Spinal cord (tissue), 10 donors: Measurements from ENCODE around the gene SYS1. TPM values are rescaled to one million over a fixed set of nuclear protein-coding genes. Genes with fewer than 3 reads are reported as not detected.

Experiments
- DNase-seq, 6 donors: peaks; one replicate each; pipeline versions ENCODE4 v3.0.0 to v3.0.0-alpha.2; 2013 to 2015; ENCODE audit warnings: low spot score in 6 of 6, low read depth in 4 of 6
- H3K27ac ChIP-seq: one replicate; pipeline ENCODE4 v1.5.1; 2013; ENCODE audit warnings: low read depth, low read length, control low read depth
- H3K27me3 ChIP-seq: one replicate; pipeline ENCODE4 v1.6.1; 2013; ENCODE audit warnings: low read length; ENCODE audit not compliant: control insufficient read depth, insufficient read depth
- H3K36me3 ChIP-seq: one replicate; pipeline ENCODE4 v1.6.1; 2013; ENCODE audit warnings: low read length; ENCODE audit not compliant: control insufficient read depth, insufficient read depth
- H3K4me1 ChIP-seq: one replicate; pipeline ENCODE4 v1.6.1; 2013; ENCODE audit warnings: low read length; ENCODE audit not compliant: control insufficient read depth, insufficient read depth
- H3K4me3 ChIP-seq: one replicate; pipeline ENCODE4 v1.5.1; 2013; ENCODE audit warnings: low read depth, low read length, control low read depth
- H3K9me3 ChIP-seq: one replicate; pipeline ENCODE4 v1.6.1; 2013; ENCODE audit warnings: low read length; ENCODE audit not compliant: control insufficient read depth, insufficient read depth
- WGBS: methylation state at CpG from one replicate; pipeline ENCODE4 v1.1.5; 2013; ENCODE audit warnings: missing lambda C conversion rate; ENCODE audit not compliant: insufficient coverage; 5-methylcytosine and 5-hydroxymethylcytosine counted together
- polyA plus RNA-seq, 2 donors: library from polyadenylated mRNA; unstranded; fragments of 120-200 nt; gene quantifications; one replicate each; pipeline ENCODE4 v1.2.1, GENCODE V29; 2013; ENCODE audit not compliant: insufficient read length in 2 of 2
- total RNA-seq, 2 donors: library from RNA; depleted of rRNA in 1 of 2; stranded (reverse); fragments of 120-200 nt in 1 of 2; fragments of >200 nt in 1 of 2; gene quantifications; one replicate each; pipeline versions ENCODE4 v1.2.3 to v1.2.4, GENCODE V29; 2013 to 2014
- donor health status: healthy.

The SYS1 gene
- total and polyA plus RNA-seq, 4 donors, result 19.1 to 32.8 (median 27.6) TPM

DNA sequence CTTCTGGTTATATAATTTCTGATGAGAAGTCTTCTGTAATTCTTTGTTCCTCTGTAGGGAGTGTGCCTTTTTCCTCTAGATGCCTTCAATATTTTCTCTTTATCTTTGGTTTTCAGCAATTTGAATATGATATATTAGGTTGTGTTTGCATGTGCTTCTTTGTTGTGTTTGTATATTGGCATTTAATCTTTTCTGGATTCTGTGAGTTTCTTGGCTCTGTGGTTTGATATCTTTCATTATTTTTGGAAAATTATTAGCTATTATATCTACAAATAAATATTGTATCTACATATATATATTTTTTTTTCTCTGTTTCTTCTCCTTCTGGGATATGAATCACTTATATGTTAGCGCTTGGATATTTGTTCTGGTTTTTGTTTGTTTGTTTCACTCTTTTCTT, 36.1 kb downstream of the SYS1 start:
- DNase-seq, result no peak
- no peaks in the 10 kb centered on the region for H3K27me3 ChIP-seq
- H3K27ac ChIP-seq, result no peak overlapping the region
- H3K36me3 ChIP-seq, result peaks cover 8% of the 10 kb centered on the region
- no peak overlapping the region for H3K4me3 ChIP-seq
- no CpG with 5 or more reads among the region's 1 CpG for WGBS
- H3K4me1 ChIP-seq, result no peaks in the 10 kb centered on the region
- H3K9me3 ChIP-seq, result peaks cover 14% of the 10 kb centered on the region

DNA sequence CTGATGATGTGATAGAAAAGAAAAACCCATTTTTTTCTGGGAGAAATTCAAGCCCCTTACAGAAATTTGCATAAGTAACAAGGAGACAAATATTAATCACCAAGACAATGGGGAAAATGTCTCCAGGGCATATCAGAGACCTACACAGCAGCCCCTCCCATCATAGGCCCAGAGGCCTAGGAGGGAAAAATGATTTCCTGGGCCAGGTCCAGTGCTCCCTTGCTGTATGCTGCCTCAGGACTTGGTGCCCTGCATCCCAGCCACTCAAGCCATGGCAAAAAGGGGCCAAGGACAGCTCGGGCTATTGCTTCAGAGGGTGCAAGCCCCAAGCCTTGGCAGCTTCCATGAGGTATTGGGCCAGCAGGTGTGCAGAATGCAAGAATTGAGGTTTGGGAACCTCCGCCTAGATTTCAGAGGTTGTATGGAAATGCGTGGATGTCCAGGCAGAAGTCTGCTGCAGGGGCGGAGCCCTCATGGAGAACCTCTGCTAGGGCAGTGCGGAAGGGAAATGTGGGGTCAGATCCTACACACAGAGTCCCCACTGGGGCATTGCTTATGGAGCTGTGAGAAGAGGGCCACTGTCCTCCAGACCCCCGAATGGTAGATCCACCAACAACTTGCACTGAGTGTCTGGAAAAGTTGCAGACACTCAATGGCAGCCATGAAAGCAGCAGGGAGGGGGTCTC, 37.5 kb downstream of the SYS1 start:
- Histone ChIP-seq H3K36me3 (no peaks in the 10 kb centered on the region), H3K27me3 (no peaks in the 10 kb centered on the region), H3K4me1 (peaks cover 4% of the 10 kb centered on the region), H3K27ac (no peak overlapping the region), H3K4me3 (no peak overlapping the region), H3K9me3 (peaks cover 14% of the 10 kb centered on the region)
- DNase-seq, result no peak
- 98% methylated on average over 6 of the region's 6 CpGs for WGBS

DNA sequence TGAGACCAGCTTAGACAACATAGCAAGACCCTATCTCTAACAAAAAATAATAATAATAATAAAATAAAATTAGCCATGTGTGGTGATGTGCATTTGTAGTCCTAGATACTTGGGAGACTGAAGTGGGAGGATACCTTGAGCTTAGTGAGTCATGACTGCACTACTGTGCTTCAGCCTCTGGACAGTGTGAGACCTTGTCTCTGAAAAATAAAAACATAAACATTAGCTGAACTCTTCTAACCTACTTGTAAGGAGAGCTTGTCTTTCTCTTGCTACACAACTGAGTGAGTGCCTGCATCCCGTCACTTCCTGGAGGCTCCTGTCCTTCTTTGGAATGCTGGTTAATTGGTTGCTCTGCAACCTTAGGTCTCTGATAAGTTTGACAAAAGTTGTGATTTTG, 40.0 kb downstream of the SYS1 start:
- no peaks in the 10 kb centered on the region for H3K27me3 ChIP-seq
- WGBS, result no CpG with 5 or more reads among the region's 1 CpG
- H3K36me3 ChIP-seq, result no peaks in the 10 kb centered on the region
- H3K4me3 ChIP-seq, result no peak overlapping the region
- H3K4me1 ChIP-seq, result peaks cover 24% of the 10 kb centered on the region
- no peak for DNase-seq
- peaks cover 14% of the 10 kb centered on the region for H3K9me3 ChIP-seq
- H3K27ac ChIP-seq, result no peak overlapping the region

DNA sequence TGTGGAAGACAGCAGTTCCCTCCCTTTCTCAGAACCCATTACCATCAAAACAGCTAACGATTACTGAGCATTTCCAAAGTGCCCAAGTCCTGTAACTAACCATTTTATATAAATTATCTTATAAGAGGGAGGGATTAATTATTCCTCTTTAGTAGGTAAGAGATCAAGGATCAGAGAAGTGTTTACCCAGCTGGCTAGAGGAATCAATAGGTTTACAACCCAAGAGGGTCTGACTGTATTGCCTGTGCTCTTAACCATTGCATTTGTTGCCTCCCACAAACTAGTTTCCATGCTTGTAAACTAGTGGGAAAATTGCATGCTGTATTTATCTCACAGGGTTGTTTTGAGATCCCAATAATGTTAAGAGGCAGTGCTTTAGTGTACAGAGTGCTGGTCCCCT, 41.5 kb downstream of the SYS1 start:
- Histone ChIP-seq H3K4me1 (peaks cover 30% of the 10 kb centered on the region), H3K36me3 (peaks cover 5% of the 10 kb centered on the region), H3K27me3 (no peaks in the 10 kb centered on the region), H3K27ac (no peak overlapping the region), H3K4me3 (no peak overlapping the region), H3K9me3 (peaks cover 14% of the 10 kb centered on the region)
- no CpG with 5 or more reads among the region's 1 CpG for WGBS
- DNase-seq, result no peak

DNA sequence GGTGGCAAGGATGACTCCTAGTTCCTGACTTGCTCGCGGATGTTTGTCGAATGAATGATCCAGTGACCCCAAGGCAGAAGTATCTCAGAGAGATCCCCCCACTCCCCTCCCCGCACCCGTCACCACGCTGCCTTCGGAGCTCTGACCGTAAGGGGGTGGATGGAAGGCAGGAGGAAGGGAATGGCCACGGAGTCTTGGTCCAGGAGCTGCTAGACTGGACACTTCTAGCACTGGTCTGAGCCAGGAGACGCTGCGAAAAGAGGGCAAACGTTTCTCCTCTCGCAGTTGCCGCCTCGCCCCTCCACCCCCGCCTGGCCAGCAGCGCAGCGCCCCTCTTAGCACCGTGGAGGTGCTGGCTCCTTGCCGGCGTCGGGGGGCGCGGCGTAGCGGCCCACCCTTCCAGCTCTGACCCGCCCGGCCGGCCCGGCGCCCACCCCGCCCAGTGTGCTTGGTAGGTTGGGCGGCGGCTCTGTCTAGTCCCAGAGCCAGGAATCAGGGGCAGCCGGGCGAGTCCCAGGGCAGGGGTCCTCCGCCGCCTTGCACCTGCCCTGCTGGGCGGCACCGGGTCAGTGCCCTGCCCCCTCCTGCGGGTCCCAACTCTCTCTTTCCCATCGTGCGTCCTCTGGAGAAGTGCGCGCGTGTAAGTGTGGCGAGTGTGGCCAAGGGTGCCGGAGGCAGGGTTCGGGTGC, 42.8 kb downstream of the SYS1 start:
- DNase-seq, result peak in 2 of 6 donors; percentile 9 to 32
- Histone ChIP-seq H3K4me1 (peaks cover 30% of the 10 kb centered on the region), H3K4me3 (peak overlapping the region; percentile 50), H3K27me3 (no peaks in the 10 kb centered on the region), H3K27ac (no peak overlapping the region), H3K9me3 (peaks cover 5% of the 10 kb centered on the region), H3K36me3 (peaks cover 15% of the 10 kb centered on the region)
- under 1% methylated on average over 43 of the region's 49 CpGs for WGBS

DNA sequence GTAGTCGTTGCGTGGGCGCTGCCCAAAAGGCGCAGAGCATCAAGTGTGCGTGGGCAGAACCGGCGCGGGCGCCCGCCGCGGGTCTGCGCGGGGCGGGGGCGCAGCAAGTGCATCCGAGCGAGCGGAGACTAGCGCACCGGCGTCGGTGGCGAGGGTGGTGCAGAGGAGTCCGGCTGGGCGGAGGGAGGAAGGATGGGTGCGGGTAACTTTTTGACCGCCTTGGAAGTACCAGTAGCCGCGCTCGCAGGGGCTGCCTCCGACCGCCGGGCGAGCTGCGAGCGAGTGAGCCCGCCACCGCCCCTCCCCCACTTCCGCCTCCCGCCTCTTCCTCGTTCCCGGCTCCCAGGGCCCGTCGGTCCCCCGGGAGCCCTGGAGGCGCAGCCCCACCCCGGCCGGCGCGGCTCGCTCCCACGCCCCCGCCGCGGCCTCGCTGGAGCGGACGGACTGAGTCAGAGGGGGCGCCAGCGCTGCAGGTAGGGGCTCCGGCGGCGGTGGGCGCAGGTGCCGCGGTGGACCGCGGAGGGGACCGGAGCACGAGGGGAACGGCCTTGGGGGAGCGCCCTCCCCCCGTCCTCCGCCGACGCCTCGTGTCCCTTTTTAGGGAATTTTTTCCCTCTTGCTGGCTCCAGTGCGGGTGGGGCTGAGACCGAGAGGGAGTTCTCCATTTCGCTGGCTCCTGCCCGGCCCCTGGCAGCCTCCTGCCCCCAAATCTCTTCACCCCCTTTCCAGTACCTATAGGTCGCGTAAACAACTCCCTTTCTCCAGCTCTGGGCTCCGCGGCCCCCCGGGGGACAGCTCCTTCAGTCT, 43.5 kb downstream of the SYS1 start:
- peaks cover 21% of the 10 kb centered on the region for H3K36me3 ChIP-seq
- DNase-seq, result peak in 2 of 6 donors; percentile 67 to 71
- no peaks in the 10 kb centered on the region for H3K9me3 ChIP-seq
- H3K4me1 ChIP-seq, result peaks cover 30% of the 10 kb centered on the region
- H3K27me3 ChIP-seq, result no peaks in the 10 kb centered on the region
- peak overlapping the region; percentile 36 for H3K27ac ChIP-seq
- WGBS, result under 1% methylated on average over 79 of the region's 87 CpGs
- H3K4me3 ChIP-seq, result peak overlapping the region; percentile 68

DNA sequence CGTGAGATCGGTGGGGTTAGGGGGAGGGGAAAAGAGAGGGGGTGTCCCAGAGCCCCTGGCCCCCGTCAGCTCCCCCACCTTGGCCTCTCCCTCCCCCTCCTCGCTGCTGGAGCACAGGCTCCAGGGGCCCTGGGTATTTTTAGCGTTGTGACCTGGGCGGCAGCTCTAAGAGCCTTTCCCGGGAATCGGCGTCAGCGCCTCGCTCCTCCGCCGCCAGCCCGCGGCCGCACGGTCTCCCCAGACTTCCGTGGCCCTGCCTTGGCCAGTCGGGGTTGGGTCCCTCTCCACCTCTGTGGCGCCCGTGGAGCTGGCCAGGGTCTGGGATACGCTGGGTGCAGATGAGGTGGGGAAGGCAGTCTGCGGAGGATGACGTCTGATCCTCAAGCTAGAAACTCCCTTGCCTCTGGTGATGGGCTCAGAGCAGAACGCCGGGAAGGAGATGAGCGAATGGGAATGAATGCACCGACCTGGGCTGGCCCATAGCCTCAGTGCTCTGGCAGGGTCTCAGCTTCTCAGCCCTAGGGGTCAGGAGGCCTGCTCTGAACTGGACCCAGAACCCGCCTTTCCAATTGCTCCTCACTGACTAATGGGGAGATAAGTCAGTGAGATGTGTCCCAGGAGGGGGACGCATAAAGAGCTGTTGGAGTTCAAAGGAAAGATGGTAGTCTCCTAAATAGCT, 44.2 kb downstream of the SYS1 start:
- H3K4me1 ChIP-seq, result peaks cover 30% of the 10 kb centered on the region
- H3K27me3 ChIP-seq, result no peaks in the 10 kb centered on the region
- peak overlapping the region; percentile 68 for H3K4me3 ChIP-seq
- peak overlapping the region; percentile 36 for H3K27ac ChIP-seq
- DNase-seq, result peak in 2 of 6 donors; percentile 61 to 67
- 5% methylated on average over 25 of the region's 30 CpGs for WGBS
- peaks cover 23% of the 10 kb centered on the region for H3K36me3 ChIP-seq
- no peaks in the 10 kb centered on the region for H3K9me3 ChIP-seq

DNA sequence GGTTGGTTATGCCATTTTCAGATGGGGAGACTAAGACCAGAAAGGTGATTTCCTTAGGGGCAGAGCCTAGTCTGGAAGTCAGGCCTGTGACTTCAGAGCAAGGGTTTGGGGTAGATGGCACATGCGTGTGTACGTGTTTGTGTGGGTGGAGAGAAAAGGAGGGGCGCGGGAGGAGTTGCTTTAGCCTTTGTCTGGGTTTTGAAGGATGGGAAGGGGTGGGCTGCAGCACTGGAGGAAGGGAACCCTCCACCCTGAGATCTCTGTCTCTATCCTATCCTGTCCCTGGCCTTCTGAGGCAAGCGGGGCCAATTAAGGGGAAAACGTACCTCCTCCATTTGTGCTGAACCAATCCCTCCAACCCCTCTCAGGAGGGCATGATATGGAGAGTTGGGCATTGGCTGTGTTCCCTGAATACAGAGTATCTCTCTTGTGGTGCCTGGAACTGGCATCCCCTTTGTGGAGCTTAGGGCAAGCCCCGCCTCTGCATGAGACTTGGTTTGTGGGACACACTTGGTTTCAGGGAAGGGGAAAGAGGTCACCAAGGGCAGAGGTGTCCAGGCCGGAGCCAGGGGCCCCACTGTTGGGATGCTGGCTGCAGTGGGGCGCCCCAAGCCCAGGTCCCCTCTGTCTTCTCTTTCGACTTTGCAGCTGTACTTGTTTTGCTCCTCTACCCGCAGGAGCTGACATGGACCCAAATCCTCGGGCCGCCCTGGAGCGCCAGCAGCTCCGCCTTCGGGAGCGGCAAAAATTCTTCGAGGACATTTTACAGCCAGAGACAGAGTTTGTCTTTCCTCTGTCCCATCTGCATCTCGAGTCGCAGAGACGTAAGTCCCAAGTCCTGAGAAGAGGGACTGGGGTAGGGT, 45.1 kb downstream of the SYS1 start, which contains the start of gene DBNDD2:
DBNDD2 (plus strand) TSS at position 507 of the 863 bp plus-strand sequence; CDS start at position 686, 179 bp downstream.
- peaks cover 30% of the 10 kb centered on the region for H3K4me1 ChIP-seq
- peak within 1 kb of the TSS; percentile 36 for H3K27ac ChIP-seq
- peak within 1 kb of the TSS; percentile 68 for H3K4me3 ChIP-seq
- H3K9me3 ChIP-seq, result no peaks in the 10 kb centered on the region
- peak in 2 of 6 donors; percentile 1 to 17 for DNase-seq
- 96% methylated on average over 12 of the region's 21 CpGs for WGBS
- peaks cover 23% of the 10 kb centered on the region for H3K36me3 ChIP-seq
- H3K27me3 ChIP-seq, result no peaks in the 10 kb centered on the region
